CD4-positive, alpha-beta T cell treated with Interleukin-21 for 1 hour (primary cell): ENCODE measurements around the gene TRIML1.
"Not testable (repeated sequence)": the region's sequence is repeated elsewhere in the genome, so short reads cannot be mapped to it uniquely, and the experiment has no call there.

Experiments used
- DNase-seq: peaks from one replicate; pipeline ENCODE4 v3.0.0-alpha.2; 2020

Gene TRIML1

DNA sequence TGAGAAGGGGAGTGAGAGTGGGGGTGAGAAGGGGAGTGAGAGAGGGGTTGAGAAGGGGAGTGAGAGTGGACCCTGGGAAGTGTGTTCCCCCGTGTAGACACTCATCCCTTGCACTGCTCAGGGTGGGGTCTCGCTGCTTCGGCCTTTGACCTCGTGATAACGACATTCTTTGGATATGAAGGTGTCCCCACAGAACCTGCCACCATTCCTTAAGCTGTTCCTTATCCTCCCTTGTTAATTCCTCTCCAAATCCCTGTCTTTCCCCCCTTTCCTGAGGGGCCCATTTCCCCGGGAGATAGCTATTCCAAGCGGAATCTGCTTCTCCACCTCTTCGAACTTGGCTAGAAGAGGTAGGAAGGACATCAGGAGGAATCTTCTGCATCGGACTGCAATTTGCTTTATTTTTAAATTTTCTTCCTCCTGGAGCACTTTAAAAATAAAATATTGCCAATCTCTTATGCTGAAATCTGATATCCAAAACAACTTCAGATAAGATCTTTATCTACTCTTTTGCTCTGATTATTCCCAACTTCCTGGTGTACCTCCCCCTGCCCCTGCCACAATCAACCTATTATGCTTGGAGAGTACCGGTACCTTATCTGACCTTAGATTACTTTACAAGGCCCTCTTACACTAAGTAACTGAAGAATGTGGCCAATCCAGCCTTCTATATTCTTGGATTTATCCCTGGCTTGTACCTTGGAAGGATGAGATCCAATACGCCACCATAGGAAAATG, 15.6 kb downstream of the TRIML1 start:
- DNase-seq: no peak

DNA sequence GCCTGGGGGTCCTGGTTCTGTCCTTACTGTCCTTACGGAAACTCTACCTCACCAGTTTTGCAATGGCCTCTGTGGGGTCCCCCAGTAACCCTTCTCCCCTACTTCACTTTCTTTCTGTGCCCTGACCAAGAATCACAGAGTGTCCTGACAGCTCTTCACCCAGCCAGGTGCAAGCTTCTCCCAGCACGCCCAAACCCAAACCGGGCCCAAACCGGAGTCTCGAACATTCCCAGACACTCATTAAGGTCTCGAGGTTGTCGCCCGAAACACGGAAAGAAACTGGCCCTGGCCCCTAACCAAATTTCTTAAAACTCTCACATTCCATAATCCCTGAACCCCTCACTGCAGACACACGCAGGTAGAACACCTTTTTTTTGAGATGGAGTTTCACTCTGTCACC, 19.1 kb downstream of the TRIML1 start:
- DNase-seq: no peak

DNA sequence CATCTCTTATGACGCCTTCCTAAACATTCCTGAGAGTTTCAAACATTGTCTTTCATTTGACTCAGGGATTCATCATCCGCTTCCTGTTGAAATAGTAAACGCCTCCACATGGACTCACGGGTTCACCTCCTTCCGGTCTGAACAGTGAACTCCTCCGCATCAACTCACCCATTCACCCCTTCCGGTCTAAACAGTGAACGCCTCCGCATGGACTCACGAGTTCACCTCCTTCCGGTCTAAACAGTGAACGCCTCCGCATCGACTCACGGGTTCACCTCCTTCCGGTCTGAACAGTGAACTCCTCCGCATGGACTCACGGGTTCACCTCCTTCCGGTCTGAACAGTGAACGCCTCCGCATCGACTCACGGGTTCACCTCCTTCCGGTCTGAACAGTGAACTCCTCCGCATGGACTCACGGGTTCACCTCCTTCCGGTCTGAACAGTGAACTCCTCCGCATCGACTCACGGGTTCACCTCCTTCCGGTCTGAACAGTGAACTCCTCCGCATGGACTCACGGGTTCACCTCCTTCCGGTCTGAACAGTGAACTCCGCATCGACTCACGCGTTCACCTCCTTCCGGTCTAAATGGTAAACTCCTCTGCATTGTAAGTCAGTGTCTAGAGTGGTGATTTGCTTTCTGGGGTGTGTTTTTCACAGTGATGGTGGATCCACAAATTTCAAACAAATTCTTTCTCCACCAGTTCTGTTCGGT, 20.4 kb downstream of the TRIML1 start:
- DNase-seq: not testable (repeated sequence)

DNA sequence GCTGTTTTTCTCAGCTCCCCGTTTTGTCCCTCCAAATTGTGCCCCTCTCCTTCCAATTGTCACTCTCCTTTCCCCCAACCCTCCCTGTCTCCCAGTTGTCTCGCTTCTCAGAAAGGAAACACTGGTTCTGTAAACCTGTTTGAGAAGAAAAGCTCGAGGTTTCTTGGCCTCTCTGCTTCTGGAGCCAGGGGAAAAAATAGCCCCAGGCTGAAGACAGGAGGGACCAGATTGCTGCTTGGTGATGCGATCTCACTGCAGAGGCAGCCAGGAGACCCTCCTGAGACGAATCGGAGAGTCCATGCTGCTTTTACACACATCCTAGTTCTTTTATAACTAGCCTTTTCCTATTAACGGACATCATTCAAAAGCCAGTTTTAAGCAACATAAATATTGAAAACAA, 21.2 kb downstream of the TRIML1 start:
- DNase-seq: no peak

DNA sequence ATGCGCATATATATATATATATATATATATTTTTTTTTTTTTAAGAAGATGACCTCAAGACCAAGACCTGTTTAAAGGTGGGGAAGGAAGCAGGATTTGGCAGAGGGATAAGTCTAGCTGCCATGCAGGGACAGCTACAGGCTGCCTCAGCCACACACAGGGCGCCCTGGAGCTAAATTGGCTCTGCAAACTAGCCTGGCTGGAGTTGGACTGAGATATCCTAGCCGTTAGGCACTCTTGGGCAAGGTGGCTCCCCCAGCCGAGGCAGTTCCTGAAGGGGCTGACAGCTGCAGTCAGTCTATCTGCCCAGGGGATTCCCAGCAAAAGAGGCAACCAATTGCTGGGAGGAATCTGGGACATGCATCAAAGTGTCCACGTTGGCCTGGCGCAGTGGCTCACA, 21.9 kb downstream of the TRIML1 start:
- DNase-seq: no peak

DNA sequence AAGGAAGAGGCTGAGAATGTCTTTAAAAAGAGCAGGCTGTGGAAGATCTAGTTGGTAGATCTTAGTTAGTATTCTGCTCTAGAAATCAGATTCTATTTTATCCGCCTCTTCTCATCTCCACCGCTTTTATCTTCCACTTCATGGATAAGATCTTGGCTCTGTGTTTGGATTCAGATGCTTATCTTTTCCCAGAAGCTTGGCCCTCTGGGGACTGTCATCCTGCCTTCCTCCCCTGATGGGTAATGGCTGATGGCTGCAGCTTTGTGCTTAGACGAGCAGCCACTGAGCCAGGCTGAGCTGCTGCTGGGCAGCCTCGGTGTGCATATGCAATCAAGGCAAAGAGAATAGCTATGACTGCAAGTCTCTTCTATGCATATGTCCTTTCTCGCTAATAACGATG, 23.5 kb downstream of the TRIML1 start:
- no peak for DNase-seq

DNA sequence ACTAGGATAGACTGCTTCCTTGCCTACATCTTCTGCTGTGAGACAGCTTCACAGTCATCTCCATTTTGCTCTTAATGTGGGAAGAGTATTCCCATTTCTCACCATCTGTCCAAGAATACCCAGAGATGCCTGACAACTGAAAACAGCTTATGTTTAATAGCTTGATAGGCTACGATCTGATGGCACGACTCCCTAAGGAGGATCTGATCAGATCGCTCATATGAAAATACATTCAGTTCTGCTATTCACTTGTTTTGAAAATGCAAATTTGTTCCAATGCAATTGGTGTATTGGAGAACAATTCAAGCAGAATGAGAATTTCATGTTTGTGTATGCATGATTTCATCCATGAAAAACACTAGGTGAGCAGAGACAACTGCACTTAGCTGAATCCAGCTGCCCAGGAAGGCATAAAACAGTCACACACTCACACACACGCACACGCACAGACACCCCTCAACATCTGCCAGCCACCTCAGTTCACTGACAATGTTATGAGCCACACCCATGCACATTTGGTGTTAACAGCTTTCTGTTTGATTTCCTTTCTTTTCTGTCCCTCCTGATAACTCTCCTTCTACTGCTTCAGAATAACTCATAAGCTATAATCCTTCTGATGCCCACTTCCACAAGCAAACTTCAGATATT, 29.6 kb downstream of the TRIML1 start:
- DNase-seq: no peak

DNA sequence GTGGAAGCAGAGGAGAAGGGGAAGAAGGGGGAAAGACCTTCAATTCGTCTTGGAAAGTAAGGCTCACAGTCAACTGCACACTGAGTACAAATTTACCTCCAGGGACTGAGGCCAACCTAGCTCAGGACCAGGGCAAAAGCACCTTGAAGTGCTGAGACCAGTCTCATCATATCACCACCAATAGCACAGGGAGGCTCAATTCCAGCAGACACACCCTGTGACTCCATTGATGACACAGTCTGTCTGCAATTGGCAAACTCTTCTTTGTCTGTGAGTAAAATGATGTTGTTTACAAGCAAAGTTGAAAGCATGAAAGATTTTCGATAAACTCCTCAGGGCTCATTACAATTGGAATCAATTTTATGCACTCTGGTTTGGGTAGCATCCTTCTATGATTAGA, 32.3 kb downstream of the TRIML1 start:
- DNase-seq: no peak

DNA sequence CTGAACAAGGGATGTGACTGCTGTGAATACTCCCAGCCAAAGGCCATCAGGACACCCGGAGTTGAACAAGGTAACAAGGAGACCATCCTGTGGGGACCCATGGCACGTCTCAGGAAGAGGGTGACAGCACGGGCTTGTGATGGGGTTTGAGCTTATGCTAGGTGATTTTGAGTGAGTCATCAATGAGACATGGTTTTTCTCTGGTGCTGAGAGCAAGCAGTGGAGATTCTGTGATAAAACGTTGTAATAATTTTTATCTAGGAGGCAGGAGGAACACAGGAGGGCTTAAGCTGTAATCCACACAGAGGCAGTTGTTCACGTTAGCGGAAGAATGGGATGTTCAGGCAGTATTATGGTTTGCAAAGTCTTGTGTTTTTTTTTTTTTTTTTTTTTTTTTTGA, 36.0 kb downstream of the TRIML1 start:
- no peak for DNase-seq

DNA sequence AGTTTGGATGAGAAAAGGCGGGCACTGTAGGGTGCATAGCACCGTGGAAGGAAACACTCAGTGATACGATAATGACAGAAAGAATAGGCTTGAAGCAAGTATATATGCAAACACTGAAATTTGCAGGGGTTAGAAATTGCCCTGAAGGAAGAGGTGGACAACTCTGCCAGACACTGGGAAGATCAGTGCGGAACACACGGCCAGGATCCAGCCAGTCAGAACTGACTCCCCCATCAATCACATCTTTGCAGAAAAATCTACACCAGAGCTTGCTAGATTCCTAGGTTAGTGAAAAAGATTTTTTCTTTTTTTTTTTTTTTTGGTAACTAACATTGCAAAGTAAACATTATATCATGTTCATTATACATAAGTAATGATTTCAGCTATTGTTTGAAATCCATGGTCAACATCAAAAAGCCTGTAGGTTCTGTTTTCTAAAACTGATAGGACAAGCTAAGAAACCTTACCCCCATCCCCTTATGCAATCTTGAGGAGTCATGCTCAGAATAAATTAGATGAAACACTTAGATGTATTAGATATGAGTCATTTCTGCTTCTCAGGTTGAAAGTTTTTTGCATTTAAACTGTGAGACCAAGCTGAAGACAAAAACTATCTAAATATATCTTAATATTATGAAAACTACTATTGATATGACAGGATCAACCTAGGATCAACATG, 38.9 kb downstream of the TRIML1 start:
- no peak for DNase-seq

DNA sequence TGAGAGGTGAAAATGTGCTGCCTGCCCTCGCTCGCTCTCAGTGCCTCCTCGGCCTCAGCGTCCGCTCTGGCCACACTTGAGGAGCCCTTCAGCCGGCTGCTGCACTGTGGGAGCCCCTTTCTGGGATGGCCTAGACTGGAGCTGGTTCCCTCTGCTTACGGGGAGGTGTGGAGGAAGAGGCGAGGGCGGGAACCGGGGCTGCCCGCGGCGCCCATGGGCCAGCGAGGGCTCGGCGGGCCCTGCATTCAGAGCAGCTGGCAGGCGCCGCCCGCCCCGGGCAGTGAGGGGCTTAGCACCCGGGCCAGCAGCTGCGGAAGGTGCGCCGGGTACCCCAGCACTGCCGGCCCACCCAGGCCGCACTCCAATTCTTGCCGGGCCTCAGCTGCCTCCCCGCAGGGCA, 39.6 kb downstream of the TRIML1 start:
- DNase-seq: no peak

DNA sequence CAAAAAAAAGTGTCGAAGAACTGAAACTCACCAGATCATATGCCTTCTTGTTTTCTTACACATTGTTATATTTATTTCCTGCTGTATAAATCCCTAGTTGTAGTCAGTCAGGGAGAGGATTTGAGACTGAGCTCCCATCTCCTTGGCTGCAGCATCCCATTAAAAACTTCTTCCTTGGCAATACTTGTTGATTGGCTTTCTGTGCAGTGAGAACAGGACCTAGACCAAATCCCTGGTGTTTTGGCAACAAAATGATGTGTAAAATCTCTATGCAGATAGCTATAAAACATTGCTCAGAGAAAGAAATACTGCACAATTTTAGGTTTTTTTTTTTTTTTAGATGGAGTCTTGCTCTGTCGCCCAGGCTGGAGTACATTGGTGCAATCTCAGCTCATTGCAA, 47.9 kb downstream of the TRIML1 start:
- DNase-seq: no peak

DNA sequence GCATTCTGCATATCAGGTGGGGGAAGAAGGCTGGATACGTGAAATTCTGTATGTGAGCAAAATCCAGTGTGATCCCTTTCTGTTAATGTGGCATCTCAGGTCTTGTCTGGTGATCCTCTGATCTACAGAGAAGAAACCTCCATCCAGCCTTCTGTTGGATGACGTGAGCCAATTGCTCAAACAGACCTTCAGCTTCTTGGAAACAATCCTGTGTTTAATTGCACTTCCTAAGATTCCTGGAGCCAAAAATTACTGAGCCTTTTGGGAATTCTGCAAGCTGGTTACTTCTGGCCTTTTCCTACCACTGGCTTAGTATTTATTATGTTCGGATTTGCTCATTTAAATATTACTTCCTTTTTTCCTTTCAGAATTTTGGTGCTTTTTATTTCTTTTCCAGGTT, 51.2 kb downstream of the TRIML1 start:
- no peak for DNase-seq

DNA sequence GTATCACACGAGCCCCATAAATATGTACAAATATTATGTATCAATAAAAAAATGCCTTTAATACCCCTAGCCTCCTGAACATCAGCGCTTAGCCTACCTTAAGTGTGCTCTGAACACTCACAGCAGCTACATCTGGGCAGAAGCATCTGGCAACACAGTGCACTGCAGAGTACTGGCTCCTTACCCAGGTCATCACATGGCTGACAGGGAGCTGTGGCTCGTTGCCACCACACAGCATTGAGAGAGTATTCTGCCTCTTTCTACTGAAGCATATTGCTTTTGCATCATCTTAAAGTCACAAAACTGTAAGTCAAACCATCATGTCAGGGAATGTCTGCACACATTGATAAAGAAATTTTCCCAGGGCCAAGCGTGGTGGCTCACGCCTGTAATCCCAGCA, 55.2 kb downstream of the TRIML1 start:
- DNase-seq: no peak

DNA sequence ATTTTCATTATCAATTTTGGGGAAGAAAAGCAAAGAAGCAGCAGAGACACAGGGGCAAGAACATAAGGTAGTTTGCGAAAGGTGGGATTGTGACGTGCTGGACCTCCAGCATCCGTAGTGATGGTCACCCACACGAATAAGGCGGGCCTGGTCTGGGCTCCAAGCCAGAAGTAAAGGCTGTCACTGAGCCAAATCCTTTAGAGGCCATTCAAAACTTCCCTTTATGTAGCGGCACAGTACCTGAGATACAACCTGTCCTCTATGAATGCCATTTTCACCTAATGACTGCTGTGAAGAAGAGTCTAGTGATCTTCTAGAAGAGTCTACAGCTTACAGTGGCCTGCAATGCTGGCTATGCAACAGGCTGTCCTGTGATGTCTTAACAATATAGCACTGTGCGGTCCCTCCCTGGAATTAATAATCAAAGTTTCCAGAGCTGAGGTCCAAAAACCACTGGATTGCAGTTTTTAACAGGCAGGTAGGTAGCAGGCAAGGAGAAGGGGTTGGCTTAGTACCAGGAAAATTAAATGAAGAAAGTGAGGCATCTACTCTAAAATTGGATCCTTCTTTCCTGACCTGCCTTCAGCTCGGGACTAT, 56.2 kb downstream of the TRIML1 start:
- DNase-seq: no peak

DNA sequence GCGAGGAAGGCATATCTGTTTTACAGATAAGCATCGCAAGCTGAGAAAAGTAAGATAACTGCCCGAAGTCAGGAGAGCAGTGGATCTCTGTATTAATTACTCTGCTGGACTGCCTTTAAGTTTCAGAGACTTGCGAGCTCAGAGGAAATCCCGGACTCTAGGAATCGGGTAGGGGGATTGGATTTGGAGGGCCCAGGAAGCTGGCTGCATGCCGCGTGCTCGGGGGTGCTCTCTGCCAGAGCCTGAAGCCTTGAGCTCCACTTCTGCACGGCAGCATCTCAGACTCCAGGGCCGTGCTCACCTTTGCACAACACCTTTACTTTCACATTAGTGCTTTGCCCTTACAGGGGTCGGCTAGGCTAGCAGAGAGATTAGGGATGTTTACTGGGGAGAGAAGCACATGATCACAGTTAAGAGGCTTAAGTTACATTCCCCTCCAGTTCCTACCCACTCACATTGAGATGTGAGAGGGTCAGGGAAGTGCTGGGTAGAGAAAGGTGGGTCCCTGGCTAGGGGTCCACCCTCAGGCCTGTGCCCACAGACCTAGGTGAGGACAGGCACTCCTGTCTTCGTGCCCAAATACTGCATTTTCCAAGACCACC, 57.0 kb downstream of the TRIML1 start:
- DNase-seq: no peak
